Measurements from ENCODE around the gene CPSF2.
A peak's percentile ranks its signal among the peaks of the same experiment; 100 is the strongest.

- TF ChIP-seq CTCF (IDR thresholded peaks at IDR 0.05) (no peak), POLR2A (IDR thresholded peaks at IDR 0.05) (peak in 1 of 2 donors; percentile 24)
These were observed 531 bp upstream of the CPSF2 start for GRCh38 chr14:92121207-92121669.

Measured in Peyer's patch (tissue), 4 donors.